ENCODE data around the gene ZBTB7C. TPM values are rescaled to one million over a fixed set of nuclear protein-coding genes. Genes with fewer than 3 reads are reported as not detected.

ZBTB7C gene
- total RNA-seq, 2 experiments from 2014 or later = not detected

DNA sequence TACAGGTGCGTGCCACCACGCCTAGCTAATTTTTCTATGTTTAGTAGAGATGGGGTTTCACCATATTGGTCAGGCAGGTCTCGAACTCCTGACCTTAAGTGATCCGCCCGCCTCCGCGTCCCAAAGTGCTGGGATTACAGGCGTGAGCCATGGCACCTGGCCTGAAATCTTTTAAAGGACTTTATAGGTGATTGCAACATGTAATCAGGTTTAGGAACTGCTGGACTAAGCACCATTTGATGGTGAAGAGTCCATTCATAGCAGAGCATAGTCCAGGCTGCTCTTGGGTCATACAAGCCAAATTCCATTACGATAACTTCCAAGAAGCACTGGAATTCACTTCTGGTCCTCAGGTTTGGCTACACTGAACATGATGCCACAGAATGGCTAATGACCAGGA is 278.1 kb downstream of the ZBTB7C start:
- Histone ChIP-seq H3K4me2 (ENCODE audit: low read length) (no peak overlapping the region), H3K9me2 (ENCODE audit: insufficient read depth, low read length) (no peaks in the 10 kb centered on the region), H3K79me2 (ENCODE audit: insufficient read depth, low read depth, low read length) (no peaks in the 10 kb centered on the region), H2AFZ (ENCODE audit: low read length) (no peak overlapping the region), H3K4me1 (ENCODE audit: insufficient read depth, low read length, poor library complexity, severe bottlenecking) (no peaks in the 10 kb centered on the region), H4K20me1 (ENCODE audit: insufficient read depth, low read length) (no peaks in the 10 kb centered on the region), H3K36me3 (ENCODE audit: insufficient read depth, low read length) (no peaks in the 10 kb centered on the region), H3K27ac (ENCODE audit: low read depth, low read length, poor library complexity, severe bottlenecking) (no peak overlapping the region), H3K9me3 (ENCODE audit: low read length) (no peaks in the 10 kb centered on the region), H3K4me3 (ENCODE audit: low read depth, low read length, poor library complexity, severe bottlenecking) (no peak overlapping the region)
- no peak for TF ChIP-seq EZH2phosphoT487 (IDR thresholded peaks at IDR 0.05; ENCODE audit: borderline replicate concordance, low read depth, low read length)
- TF ChIP-seq, protein P1, sequence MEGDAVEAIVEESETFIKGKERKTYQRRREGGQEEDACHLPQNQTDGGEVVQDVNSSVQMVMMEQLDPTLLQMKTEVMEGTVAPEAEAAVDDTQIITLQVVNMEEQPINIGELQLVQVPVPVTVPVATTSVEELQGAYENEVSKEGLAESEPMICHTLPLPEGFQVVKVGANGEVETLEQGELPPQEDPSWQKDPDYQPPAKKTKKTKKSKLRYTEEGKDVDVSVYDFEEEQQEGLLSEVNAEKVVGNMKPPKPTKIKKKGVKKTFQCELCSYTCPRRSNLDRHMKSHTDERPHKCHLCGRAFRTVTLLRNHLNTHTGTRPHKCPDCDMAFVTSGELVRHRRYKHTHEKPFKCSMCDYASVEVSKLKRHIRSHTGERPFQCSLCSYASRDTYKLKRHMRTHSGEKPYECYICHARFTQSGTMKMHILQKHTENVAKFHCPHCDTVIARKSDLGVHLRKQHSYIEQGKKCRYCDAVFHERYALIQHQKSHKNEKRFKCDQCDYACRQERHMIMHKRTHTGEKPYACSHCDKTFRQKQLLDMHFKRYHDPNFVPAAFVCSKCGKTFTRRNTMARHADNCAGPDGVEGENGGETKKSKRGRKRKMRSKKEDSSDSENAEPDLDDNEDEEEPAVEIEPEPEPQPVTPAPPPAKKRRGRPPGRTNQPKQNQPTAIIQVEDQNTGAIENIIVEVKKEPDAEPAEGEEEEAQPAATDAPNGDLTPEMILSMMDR (conservative IDR thresholded peaks at IDR 0.05; ENCODE audit: low read length) = no peak
- no TSS peak for BruUV-seq (replicated peaks)
- intact Hi-C loops (cut with micrococcal nuclease; ENCODE audit: unreplicated experiment) = no loop called here
- DNase-seq (ENCODE audit: low spot score) = no peak
- POLR2A ChIA-PET = no interaction called here
- CTCF ChIA-PET (ENCODE audit: unreplicated experiment) = no interaction called here

DNA sequence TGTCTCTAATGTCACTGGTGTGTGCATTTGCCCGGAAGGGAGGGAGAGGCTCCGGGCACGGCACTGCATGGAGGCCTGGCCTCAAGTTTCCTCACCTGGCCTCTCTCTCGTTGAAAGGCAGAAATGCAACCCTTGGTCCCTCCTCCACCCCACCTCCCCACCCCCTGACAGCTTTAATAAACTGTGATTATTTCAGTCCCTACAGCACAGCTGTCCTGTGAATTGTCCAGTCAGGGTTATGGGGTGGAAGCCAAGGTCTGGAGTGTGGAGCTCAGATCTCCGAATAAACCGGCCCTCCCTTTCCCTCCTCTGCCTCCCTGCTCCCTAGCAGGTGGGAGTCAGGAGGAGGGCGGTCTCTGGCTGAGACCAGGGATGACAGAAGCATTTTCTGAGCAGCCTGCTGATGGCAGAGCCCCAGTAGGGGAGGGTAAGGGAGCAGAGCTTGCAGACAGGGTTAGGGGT is 279.5 kb downstream of the ZBTB7C start:
- no peak overlapping the region for H3K4me2 ChIP-seq (ENCODE audit: low read length)
- ChIA-PET CTCF (ENCODE audit: unreplicated experiment) (no interaction called here), POLR2A (no interaction called here)
- no peak overlapping the region for H2AFZ ChIP-seq (ENCODE audit: low read length)
- no peaks in the 10 kb centered on the region for H4K20me1 ChIP-seq (ENCODE audit: insufficient read depth, low read length)
- H3K79me2 ChIP-seq (ENCODE audit: insufficient read depth, low read depth, low read length) = no peaks in the 10 kb centered on the region
- BruUV-seq (replicated peaks) = no TSS peak
- no peak overlapping the region for H3K4me3 ChIP-seq (ENCODE audit: low read depth, low read length, poor library complexity, severe bottlenecking)
- H3K36me3 ChIP-seq (ENCODE audit: insufficient read depth, low read length) = no peaks in the 10 kb centered on the region
- intact Hi-C loops (cut with micrococcal nuclease; ENCODE audit: unreplicated experiment) = no loop called here
- no peaks in the 10 kb centered on the region for H3K4me1 ChIP-seq (ENCODE audit: insufficient read depth, low read length, poor library complexity, severe bottlenecking)
- no peaks in the 10 kb centered on the region for H3K9me3 ChIP-seq (ENCODE audit: low read length)
- H3K9me2 ChIP-seq (ENCODE audit: insufficient read depth, low read length) = no peaks in the 10 kb centered on the region
- no peak for TF ChIP-seq EZH2phosphoT487 (IDR thresholded peaks at IDR 0.05; ENCODE audit: borderline replicate concordance, low read depth, low read length)
- TF ChIP-seq, protein P1 (conservative IDR thresholded peaks at IDR 0.05; ENCODE audit: low read length) = no peak
- DNase-seq (ENCODE audit: low spot score) = no peak
- no peak overlapping the region for H3K27ac ChIP-seq (ENCODE audit: low read depth, low read length, poor library complexity, severe bottlenecking)

DNA sequence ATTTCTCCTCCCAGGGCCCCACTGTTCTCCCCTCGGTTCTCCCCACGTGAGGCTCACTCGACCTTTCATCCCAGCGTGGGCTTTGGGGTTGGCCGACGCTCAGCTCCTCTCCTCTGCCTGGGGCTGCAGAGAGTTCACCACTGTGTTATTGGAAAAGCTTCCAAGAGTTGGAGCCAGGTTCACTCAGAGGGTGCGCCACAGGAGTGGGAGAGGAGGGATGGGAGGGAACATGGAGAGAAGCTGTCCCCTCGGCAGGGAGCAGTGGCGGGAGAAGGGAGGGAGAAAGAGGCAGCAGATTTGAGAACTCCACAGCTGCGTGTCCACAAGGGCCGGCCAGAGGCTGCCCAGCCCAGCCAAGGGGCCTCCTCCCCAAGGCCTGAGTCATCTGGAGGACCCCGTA is 281.6 kb downstream of the ZBTB7C start:
- POLR2A ChIA-PET = no interaction called here

More for the DNA sequence above, 281.6 kb downstream of the ZBTB7C start:
- CTCF ChIA-PET (ENCODE audit: unreplicated experiment) = no interaction called here
- Histone ChIP-seq H3K9me3 (ENCODE audit: low read length) (no peaks in the 10 kb centered on the region), H3K9me2 (ENCODE audit: insufficient read depth, low read length) (no peaks in the 10 kb centered on the region), H3K36me3 (ENCODE audit: insufficient read depth, low read length) (no peaks in the 10 kb centered on the region), H3K27ac (ENCODE audit: low read depth, low read length, poor library complexity, severe bottlenecking) (no peak overlapping the region), H3K4me1 (ENCODE audit: insufficient read depth, low read length, poor library complexity, severe bottlenecking) (no peaks in the 10 kb centered on the region), H4K20me1 (ENCODE audit: insufficient read depth, low read length) (no peaks in the 10 kb centered on the region), H2AFZ (ENCODE audit: low read length) (no peak overlapping the region), H3K4me3 (ENCODE audit: low read depth, low read length, poor library complexity, severe bottlenecking) (no peak overlapping the region), H3K4me2 (ENCODE audit: low read length) (no peak overlapping the region), H3K79me2 (ENCODE audit: insufficient read depth, low read depth, low read length) (no peaks in the 10 kb centered on the region)
- no TSS peak for BruUV-seq (replicated peaks)
- TF ChIP-seq, protein P1 (conservative IDR thresholded peaks at IDR 0.05; ENCODE audit: low read length) = no peak
- no peak for TF ChIP-seq EZH2phosphoT487 (IDR thresholded peaks at IDR 0.05; ENCODE audit: borderline replicate concordance, low read depth, low read length)
- intact Hi-C loops (cut with micrococcal nuclease; ENCODE audit: unreplicated experiment) = no loop called here
- no peak for DNase-seq (ENCODE audit: low spot score)

Data from OCI-LY7 (cell line).